HK-2 (cell line): ENCODE data around the gene MBOAT1.

Experiments used
- DNase-seq: peaks from one replicate; pipeline ENCODE4 v3.0.0-alpha.2; 2018; ENCODE audit not compliant: unreplicated experiment

The MBOAT1 gene

DNA sequence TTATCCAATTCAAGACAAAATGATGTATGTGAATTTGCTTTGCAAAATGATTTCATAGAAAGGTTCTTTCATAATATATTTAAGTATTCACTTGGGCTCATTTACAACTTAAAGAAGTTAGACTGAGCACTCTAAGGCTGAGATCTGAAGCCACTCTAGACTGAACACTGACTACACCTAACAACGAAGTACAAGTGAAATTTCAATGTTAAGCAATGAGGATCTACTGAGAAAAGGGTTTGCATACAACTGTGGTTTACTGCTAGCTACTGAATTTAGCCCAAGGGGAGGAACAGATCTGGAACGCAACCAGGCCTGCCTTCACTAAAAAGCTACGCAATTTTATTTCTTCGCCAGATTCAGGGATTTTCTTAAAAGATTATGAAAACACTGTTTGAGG, 106.4 kb downstream of the MBOAT1 start:
- no peak for DNase-seq

DNA sequence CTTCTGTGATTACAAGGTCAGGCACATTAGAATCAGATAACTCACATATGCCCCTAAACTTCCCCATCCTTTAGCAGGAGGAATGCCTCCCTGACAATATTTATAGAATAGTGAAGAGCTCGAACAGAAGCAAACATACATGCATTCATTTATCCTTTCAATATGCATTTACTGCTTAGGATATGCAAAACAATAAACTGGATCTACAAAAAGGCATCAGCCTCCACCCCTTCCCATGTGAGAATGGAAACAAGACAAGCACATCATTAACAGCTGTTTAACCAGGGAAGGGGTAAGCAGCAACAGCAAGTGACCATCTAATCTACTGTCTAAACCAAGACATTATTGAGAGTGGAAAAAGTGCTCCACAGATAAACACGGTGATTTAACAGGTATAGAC, 107.6 kb downstream of the MBOAT1 start:
- no peak for DNase-seq

DNA sequence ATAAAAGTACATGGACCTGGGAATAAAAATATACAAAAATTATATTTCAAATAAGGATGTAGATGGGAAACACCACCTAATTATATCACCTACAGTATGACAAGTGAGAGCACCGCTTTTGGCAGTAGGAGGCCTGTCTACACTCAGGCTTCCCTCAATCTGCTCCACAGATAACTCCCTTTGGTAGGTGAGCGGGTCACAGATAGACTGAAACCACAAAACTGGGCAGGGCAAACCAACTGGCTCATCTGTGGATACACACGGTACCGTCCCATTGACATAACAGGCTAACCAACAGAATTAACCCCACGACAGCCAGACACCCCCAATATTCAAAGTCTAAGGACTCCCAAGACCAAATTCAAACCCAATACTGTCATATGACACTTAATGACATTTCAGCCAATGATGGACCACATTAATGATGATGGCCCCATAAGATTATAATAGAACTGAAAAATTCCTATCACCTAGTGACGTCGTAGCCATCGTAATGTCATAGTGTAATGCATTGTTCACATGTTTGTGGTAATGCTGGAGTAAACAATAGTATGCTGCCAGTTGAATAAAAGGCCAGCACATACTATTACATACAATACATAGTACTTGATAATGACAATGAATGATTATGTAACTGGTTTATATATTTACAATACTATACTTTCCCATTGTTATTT, 109.7 kb downstream of the MBOAT1 start:
- DNase-seq = no peak

DNA sequence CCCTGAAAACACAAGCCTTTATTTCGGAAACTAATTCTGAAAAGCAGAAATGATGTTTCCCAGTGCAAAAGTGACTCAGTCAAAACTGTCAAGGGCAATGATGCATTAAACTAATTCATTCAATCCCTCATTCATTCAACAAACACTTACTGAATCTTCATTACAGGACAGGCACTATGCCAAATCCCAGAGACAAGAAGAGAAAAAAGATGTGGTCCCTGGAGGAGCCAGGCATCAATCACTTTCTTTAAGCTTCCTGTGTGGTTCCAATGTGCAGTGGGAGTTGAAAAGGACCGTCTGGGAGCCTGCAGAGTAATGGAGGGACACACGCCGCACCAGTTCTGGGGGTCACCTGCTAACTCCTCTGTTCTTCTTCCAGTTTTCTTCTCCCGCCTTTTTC, 113.1 kb downstream of the MBOAT1 start:
- DNase-seq = no peak

DNA sequence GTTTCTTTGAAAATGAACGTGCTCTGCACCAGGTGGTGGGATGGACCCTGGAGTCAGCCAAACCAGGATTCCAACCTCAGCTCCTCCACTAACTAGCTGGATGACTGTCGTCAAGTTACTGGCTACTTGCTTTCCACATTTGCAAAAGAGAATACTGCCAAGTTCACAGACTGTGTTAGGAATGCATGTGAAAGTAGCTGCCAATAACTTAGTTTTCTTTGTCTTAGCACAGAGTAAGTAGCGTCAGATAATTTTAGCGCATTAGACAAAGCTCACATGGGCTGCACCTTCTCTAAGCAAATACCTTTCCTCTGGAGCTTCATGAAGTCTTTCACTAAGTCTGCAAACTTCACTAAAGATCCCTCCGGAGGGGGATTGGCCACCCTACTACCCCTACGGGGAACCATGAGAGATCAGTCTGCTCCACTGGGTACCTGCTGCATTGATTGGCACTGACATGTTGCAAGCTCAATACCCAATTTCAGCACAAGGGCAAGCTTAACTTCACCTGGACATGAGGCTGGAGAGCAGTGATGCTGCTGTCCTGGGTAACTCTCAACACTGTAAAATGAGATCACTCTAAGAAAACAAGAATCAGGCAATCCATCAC, 113.9 kb downstream of the MBOAT1 start:
- DNase-seq = no peak

DNA sequence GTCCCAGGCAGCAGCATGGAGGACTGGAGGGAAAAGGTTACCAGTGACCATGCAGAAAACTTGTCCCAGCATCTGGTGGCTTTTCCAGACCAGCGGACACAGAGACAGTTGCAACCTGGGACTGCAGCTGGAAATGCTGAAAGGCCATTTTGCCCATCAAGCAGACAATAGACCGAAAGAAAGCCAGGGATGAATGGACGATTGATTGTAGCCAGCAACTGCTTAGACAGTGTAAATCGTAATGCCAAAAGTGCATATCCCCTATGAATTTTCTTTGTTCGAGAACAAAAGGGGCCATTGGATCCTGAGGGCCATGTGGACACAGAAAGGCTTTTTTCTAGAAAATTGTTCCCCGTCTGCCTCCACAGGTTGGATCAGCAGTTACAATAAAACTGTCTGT, 115.7 kb downstream of the MBOAT1 start:
- no peak for DNase-seq

DNA sequence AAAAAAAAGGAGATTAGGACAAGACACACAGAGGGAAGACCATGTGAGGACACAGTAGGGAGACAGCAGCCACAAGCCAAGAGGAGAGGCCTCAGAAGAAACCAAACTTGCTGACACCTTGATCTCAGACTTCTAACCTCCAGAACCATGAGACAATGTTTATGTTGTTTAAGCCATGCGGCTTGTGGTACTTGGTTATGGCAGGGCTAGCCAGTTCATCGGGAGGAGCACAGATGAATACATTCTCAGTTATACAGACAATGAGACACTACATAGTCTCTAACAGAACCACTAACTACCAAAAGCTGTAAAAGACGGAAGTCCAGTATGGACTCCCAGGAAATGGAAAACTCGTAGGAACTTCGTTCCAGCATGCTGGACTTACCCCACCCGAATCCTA, 116.8 kb downstream of the MBOAT1 start:
- DNase-seq = no peak

DNA sequence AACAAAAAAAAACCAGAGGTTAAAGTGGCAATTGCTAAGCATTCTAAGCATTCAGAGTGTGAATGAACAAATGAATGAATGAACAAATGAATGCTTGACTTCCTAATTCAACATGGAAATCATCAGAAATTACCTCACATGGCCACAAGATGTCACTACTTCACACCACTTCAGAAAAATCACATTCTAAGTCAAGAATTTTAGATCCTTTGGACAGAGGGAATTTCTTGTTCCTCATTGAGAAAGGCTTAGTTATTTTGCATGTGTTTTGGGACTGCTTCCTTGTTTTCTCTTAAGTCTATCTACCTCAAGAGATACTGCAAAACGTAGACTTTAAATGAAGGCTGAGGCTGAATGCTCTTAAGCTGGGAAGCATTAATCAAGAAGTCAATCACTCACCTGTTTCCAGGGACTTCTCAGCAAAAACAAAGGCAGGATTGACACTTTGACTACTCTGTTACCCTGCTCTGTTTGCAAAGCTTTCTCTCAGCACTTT, 120.2 kb downstream of the MBOAT1 start:
- no peak for DNase-seq

DNA sequence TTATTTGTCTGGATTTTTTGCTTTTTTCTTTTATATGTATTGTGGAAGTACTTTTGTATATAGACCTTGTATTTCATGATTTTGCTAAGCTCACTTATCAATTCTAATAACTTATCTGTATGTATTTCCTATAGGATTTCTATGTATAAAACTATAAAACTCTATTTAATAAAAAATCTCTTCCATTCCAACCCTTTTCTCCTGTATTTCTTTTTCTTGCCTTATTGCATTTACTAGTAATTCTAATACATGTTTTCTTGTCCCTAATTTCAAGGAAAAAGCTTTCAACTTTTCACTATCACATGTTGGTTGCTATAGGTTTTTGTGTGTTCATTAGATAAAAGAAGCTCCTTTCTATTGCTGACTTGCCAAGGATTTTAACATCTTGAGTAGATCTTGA, 125.3 kb downstream of the MBOAT1 start:
- DNase-seq = no peak

DNA sequence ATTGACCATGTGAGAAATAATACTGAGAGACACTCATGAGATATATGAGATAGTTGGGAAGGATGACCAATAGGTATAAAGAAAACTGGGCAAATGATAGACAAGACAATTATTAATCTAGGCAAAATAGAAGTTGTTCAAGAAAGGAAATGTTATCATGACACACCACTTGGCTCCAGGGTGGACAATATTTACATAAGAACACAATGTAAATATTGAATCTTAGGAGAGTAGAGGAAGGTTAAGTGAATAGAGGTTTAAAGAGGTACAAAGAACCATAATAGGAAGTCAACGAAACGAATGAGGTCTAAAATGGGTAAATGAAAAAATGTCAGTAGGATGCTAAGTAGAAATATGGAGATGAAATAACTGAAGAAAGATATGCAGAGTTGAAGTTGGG, 126.5 kb downstream of the MBOAT1 start:
- DNase-seq = no peak

DNA sequence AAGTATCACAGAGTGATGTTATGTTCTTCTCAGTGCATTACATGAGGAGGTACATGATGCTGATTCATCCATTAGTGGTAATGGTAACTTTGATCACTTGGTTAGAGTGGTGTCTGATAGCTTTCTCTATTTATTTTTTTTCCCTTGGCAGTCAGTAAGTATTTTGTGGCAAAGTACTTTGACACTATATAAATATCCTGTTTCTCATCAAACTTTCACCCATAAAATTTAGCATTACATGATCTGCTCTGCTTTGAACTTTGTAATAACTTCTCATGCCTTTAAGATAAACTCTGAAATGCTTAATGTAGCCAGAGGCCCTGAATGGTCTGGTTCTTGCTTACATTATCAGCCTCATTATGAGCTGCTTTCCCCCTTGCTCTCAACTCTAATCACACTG, 127.9 kb downstream of the MBOAT1 start:
- DNase-seq = no peak

DNA sequence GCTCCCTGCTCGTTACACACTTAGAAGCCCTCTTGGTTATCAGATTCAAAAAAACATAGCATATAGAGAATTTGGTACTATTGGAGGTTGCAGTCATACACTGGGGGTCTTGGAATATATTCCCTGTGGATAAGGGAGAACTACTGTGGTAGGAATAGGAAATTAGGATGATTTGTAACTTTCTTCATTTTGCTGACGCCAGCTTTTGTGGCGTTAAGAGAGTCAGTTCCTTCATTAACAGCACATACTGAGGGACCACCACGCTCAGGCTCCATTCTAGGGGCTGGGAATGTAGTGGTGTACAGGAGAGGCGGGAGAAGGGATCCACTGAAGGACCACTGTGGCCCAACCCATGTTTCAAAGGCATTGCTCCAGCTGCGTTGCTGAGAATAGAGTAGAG, 140.3 kb downstream of the MBOAT1 start:
- DNase-seq = no peak

DNA sequence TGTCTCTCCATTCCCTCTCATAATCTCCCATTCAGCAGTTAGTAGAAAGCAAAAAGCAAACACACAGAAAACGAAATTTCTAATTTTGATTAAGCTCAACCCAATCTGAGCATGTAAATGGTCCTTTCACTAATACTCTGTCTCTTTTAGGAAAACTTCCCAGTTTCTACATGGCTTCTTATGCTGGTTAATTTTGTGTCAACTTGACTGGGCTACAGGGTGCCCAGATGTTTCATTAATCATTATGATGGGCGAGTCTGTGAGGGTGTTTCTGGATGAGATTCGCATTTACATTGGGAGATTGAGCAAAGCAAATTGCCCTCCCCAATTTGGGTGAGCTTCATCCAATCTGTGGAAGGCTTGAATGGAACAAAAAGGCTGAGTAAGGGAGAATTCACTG, 142.2 kb downstream of the MBOAT1 start:
- no peak for DNase-seq

DNA sequence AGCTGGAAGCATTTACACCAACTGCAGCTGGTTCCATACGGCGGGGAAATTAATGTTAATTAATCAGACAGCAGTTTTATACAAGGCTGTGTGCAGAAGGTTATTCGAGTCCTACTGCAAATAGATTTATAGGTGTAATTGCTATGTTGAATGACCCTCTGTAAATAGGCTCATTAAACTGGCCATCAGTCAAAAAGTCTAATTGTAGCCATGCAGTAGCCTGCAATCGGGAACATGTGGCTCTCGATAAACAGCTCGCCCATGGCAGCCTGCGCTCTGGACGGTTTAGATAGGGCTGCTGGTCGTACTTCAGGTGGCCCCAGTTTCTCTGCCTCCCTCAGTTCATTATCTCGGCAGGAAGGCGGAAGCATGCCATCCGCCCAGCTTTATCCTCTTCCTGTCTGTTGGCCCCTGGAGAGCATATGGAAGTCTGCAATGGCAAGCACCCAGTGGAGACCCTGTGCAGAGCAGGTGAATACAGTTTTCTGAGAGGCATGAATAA, 143.2 kb downstream of the MBOAT1 start:
- no peak for DNase-seq

DNA sequence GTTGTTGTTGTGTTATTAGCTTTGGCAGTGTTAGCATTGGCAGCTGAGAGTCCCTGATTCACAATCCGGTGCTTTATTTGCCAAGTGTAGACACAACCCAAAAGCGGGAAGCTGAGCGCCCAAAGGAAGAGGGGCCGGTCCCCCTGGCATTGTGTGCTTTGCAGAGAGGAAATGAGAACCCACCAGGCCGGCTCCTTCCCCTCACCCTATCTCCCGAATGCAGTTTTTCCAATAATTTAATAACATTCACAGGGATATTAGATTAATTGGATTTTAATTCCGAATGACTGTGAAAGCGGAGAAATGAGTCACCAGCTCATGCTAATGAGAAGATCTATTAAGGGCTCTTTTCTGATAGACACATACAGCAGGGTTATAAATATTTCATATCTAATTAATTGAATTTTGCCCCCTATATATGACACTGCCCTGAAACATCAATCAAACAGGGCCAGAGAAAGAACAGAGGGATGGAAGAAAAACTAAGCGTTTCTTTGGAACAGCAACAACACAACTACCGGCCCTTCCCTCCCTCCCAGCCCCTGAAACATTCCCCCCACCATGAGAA, 143.8 kb downstream of the MBOAT1 start:
- no peak for DNase-seq

DNA sequence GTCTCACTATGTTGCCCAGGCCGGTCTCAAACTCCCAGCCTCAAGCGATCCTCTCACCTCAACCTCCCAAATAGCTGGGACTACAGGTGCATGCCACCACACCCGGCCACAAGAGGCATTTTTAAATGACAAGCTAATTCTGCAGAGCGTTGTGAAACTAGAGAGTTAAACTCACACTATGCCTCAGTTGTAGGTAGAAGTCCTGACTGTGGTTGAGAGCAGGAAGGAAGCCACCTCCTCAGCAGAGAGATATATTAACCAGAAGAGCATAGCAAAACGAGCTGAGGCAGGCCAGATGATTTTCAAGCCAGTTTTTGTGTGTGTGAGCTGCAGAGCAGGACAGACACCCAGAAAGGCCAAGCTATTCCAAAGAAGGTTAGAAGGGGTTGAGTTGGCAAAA, 150.3 kb downstream of the MBOAT1 start:
- DNase-seq = no peak

DNA sequence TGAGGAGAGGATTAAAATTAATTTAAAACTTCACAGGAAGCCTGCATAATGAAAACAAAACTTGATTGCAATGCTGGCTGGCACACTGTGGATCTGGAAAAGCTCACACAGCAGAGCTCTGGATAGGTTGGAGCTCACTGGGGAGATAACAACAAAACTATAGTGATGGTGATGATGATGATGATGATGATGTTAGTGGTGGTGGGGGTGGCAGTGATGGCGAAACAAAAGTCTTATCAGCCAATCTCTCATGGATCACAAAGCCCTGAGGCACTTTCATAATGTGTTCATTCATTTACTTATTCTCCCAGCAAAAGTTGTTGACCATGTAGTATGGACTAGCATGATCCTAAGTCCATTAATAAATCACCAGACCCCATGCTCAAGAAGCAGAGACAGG, 152.0 kb downstream of the MBOAT1 start:
- no peak for DNase-seq

DNA sequence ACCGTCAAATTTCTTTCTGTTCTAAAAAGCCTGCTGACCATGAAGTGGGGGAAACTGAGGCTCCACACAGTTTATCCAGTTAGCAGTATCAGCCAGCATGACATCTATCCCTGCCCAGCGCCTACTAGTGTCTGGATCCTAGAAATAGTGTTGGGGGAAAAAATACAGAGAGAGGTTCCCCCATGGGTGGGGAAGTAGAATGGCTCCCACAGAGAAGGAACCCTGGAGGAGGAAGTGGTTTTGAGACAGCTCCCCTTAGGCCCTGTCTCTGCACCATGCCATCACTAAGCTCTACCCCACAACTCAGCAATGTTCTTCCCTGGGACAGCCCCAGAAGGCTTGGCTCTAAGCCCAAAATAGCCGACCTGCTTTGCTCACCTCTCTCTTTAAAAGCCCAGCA, 153.4 kb downstream of the MBOAT1 start:
- no peak for DNase-seq

DNA sequence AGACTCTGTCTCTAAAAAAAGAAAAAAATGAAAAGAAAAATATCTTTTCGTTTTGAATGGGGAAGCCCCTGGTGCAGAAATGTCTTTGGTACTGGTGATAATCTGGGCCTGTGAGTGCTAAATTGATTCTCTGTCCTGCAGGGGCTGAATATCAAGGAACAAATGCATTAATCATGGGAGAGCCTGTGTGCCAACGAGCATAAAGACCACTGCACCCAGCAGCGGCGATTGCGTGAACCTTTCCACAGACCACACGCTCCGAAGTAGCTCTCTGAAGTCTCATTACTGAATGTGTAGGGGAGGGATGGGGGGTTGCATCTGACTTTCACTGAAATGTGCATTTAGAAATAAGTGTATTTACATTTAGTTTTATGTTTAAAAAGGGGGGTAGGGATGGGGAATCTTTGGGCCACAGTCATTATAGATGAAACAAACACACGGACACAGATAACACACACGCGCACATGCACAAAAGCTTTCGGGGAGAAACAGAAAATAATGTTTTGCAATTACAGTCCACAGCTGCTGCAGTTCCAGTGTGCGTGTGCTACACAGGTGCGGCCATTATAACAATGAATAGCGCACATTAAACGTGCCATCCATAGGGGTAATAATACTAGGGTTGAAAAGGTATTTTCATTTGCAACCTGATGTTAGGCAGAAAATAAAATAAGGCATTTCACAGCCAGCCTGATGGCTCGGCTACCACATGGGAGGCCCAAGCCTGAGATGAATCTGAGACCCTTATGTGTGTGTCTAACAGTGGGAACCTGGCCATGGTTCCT, 154.0 kb downstream of the MBOAT1 start:
- no peak for DNase-seq

DNA sequence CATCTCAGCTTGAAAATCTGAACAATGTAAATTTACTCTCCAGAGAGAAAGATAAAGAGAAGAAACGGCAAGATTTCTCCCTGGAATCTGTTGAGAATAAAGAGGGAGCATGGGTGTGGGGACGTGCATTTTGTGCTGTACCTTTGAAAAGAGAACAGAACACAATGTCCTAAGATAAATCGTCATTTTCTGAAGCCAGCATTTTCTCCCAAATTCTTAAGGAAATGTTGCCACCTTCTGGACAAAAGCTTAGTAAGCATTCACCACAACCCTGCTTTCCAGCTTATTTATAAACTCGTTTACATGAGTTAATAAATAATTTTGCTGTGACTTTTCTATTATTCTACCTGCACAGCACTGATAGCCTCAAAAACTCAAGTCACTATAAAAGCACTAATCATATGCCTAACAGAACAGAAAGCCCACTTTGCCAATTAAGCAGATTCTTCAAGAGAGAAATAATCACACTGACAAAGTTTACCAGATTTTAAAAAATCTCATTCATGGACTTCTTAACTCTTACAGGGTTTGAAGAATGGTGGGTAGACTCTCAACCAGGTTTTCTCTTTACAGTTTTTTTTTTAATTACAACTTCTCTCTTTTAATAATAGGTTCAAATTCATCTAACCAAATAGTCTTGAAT, 155.8 kb downstream of the MBOAT1 start:
- no peak for DNase-seq

DNA sequence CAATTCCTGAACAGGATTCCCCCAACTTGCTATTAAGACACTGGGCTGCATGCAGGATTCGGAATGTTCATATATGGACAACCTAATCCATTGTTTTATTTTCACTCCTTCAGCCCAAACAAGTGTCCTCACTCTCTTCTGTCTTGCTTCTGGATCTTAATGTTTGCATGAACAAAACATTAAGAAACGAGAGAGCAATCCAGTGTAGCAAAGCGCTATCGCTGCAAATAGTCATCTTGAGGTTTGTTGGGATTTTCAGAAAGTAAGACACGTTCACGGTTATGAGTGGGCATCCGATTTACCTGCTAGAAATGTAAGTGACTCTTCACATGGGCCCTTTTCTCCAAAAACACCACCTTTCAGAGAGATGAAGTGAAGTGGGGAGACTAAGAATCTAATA, 156.4 kb downstream of the MBOAT1 start:
- no peak for DNase-seq
